OCI-LY7 (cell line): ENCODE measurements around the gene BCAN. TPM values are rescaled to one million over a fixed set of nuclear protein-coding genes. Genes with fewer than 3 reads are reported as not detected.

Experiments used
- BruUV-seq: library from RNA; stranded (reverse); fragments of 400-500 nt; replicated peaks from 2 replicates; lab custom pipeline; 2021; lab: Mats Ljungman, UMichigan
- CTCF ChIA-PET: fragments of 300-600 bp; sonication (Branson Sonifier 250); formaldehyde crosslinking; loops from one replicate; lab custom pipeline; 2022; ENCODE audit warnings: antibody characterized with exemption; ENCODE audit not compliant: unreplicated experiment; lab: Charles Lee
- POLR2A ChIA-PET: fragments of 300-600 bp; sonication (Branson Sonifier 250); formaldehyde crosslinking; loops from one replicate; lab custom pipeline; 2022; ENCODE audit warnings: antibody characterized with exemption; lab: Charles Lee
- DNase-seq: peaks from one replicate; pipeline ENCODE4 v3.0.0-alpha.2; 2015; ENCODE audit warnings: low spot score
- H2AFZ ChIP-seq: fragments of 200-600 bp; sonication (generic), shearing (Covaris generic); 2 replicates; pipeline ENCODE4 v1.6.1; 2014; ENCODE audit warnings: mild to moderate bottlenecking, antibody characterized with exemption, low read length, moderate library complexity
- H3K27ac ChIP-seq: fragments of 200-600 bp; sonication (generic); 2 replicates; pipeline ENCODE4 v1.5.1; 2014; ENCODE audit warnings: mixed run types, low read depth, mild to moderate bottlenecking, moderate library complexity, low read length, inconsistent platforms; ENCODE audit not compliant: poor library complexity, severe bottlenecking
- H3K36me3 ChIP-seq: fragments of 200-600 bp; sonication (generic); 2 replicates; pipeline ENCODE4 v1.6.1; 2014; ENCODE audit warnings: mild to moderate bottlenecking, antibody characterized with exemption, low read length, moderate library complexity, mixed read lengths; ENCODE audit not compliant: insufficient read depth
- H3K4me1 ChIP-seq: fragments of 200-600 bp; sonication (generic); 2 replicates; pipeline ENCODE4 v1.5.1; 2014; ENCODE audit warnings: mild to moderate bottlenecking, low read length; ENCODE audit not compliant: insufficient read depth, poor library complexity, severe bottlenecking
- H3K4me2 ChIP-seq: fragments of 200-600 bp; sonication (generic); 2 replicates; pipeline ENCODE4 v1.6.1; 2014; ENCODE audit warnings: mild to moderate bottlenecking, low read length
- H3K4me3 ChIP-seq: fragments of 200-600 bp; sonication (generic); 2 replicates; pipeline ENCODE4 v1.5.1; 2014; ENCODE audit warnings: mild to moderate bottlenecking, low read depth, low read length; ENCODE audit not compliant: poor library complexity, severe bottlenecking
- H3K79me2 ChIP-seq: fragments of 200-600 bp; sonication (generic); 2 replicates; pipeline ENCODE4 v1.6.1; 2016; ENCODE audit warnings: low read depth, mild to moderate bottlenecking, low read length, moderate library complexity, mixed read lengths; ENCODE audit not compliant: insufficient read depth
- H3K9me2 ChIP-seq: fragments of 200-600 bp; sonication (generic); 2 replicates; pipeline ENCODE4 v1.6.1; 2016; ENCODE audit warnings: mild to moderate bottlenecking, low read length, mixed read lengths; ENCODE audit not compliant: insufficient read depth
- H3K9me3 ChIP-seq: fragments of 200-600 bp; sonication (generic); 2 replicates; pipeline ENCODE4 v1.6.1; 2014; ENCODE audit warnings: mild to moderate bottlenecking, mixed run types, low read length, mixed read lengths
- H4K20me1 ChIP-seq: fragments of 200-600 bp; sonication (generic); 2 replicates; pipeline ENCODE4 v1.6.1; 2014; ENCODE audit warnings: mild to moderate bottlenecking, antibody characterized with exemption, low read length, moderate library complexity, mixed read lengths; ENCODE audit not compliant: insufficient read depth
- EZH2phosphoT487 ChIP-seq: fragments of 200-600 bp; sonication (generic); IDR thresholded peaks from 2 replicates; pipeline ENCODE4 v1.6.1; 2018; ENCODE audit warnings: low read depth, borderline replicate concordance, mild to moderate bottlenecking, mixed run types, antibody characterized with exemption, low read length, moderate library complexity, mixed read lengths
- intact Hi-C: fragments of 100-400 bp; cut with micrococcal nuclease; formaldehyde crosslinking; loops from one replicate; pipeline ENCODE4 v1.10.0; 2022; ENCODE audit not compliant: unreplicated experiment
- total RNA-seq, 2 experiments: library from RNA; depleted of rRNA in 1 of 2; stranded (reverse); fragments of >200 nt in 1 of 2; shearing (Covaris generic) in 1 of 2; gene quantifications; 2 replicates each; pipeline ENCODE4 v1.2.3, GENCODE V29; 2014 to 2022
- TF ChIP-seq, protein P1 (sequence below): fragments of 200-600 bp; sonication (generic); conservative IDR thresholded peaks from 2 replicates; pipeline ENCODE4 v1.5.1; 2014; ENCODE audit warnings: mild to moderate bottlenecking, antibody characterized with exemption, low read length, moderate library complexity, mixed read lengths

The BCAN gene
- total RNA-seq, 2 experiments from 2014 or later: not detected

DNA sequence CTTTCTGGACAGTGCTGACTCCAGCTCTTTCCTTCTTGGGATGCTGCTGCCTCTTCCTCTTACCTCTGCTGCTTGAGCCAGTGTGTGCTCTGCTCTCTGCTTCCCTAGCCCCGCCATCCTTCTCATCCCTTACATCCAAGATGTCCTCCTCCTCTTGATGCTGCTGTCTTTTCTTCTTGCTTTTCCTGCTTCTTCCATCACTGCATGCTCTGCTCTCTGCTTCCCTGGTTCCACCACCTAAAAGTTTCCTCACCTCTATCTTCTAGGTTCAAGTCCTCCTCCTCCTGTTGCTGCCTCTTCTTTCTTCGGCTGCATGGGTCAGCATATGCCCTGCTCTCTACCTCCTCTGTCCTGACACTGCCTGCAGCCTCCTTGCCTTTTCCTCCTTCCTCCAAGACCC, 46.9 kb upstream of the BCAN start:
- Histone ChIP-seq H3K9me3 (no peaks in the 10 kb centered on the region), H3K9me2 (no peaks in the 10 kb centered on the region), H3K4me3 (no peak overlapping the region), H3K79me2 (peaks cover 19% of the 10 kb centered on the region), H3K27ac (no peak overlapping the region), H2AFZ (no peak overlapping the region), H3K4me1 (peaks cover 35% of the 10 kb centered on the region), H4K20me1 (no peaks in the 10 kb centered on the region), H3K4me2 (no peak overlapping the region), H3K36me3 (peaks cover 74% of the 10 kb centered on the region)
- intact Hi-C loops: no loop called here
- CTCF ChIA-PET: no interaction called here
- POLR2A ChIA-PET: no interaction called here
- no peak for DNase-seq
- TF ChIP-seq, protein P1, sequence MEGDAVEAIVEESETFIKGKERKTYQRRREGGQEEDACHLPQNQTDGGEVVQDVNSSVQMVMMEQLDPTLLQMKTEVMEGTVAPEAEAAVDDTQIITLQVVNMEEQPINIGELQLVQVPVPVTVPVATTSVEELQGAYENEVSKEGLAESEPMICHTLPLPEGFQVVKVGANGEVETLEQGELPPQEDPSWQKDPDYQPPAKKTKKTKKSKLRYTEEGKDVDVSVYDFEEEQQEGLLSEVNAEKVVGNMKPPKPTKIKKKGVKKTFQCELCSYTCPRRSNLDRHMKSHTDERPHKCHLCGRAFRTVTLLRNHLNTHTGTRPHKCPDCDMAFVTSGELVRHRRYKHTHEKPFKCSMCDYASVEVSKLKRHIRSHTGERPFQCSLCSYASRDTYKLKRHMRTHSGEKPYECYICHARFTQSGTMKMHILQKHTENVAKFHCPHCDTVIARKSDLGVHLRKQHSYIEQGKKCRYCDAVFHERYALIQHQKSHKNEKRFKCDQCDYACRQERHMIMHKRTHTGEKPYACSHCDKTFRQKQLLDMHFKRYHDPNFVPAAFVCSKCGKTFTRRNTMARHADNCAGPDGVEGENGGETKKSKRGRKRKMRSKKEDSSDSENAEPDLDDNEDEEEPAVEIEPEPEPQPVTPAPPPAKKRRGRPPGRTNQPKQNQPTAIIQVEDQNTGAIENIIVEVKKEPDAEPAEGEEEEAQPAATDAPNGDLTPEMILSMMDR: no peak
- TF ChIP-seq EZH2phosphoT487: no peak
- no TSS peak for BruUV-seq

DNA sequence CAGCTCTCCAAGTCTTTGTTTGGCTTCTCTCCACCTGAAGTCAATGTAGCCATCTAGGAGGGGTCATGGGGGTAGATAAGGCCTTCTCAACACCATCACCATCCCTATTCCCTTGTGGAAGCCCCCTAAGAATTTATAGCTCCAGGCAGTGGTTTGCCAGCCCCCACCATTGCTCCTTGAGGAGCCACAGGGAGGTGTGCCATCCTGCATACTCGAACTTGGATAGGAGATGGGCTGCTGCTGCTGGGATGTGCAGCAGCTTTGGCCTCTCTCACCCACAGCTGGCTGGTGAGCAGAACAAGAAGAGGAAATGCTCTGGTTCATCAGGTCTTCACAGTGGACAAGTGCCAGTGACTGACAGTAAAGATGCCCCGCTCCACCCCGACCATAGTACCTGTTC, 45.5 kb upstream of the BCAN start:
- ChIA-PET POLR2A (interaction anchor here (0.6 kb wide), 1 partner anchor 17 kb away, joined by 4 read pairs; no protein-coding TSS in a partner anchor), CTCF (interaction anchor here (0.5 kb wide), 1 partner anchor 111 kb away, joined by 3 read pairs; no protein-coding TSS in a partner anchor)
- intact Hi-C loops: no loop called here
- TF ChIP-seq, protein P1: no peak
- TF ChIP-seq EZH2phosphoT487: no peak
- H3K9me3 ChIP-seq: no peaks in the 10 kb centered on the region
- BruUV-seq: no TSS peak
- H3K4me1 ChIP-seq: peaks cover 28% of the 10 kb centered on the region
- no peak overlapping the region for H3K4me3 ChIP-seq
- H3K4me2 ChIP-seq: no peak overlapping the region
- H3K9me2 ChIP-seq: no peaks in the 10 kb centered on the region
- H3K36me3 ChIP-seq: peaks cover 74% of the 10 kb centered on the region
- H3K79me2 ChIP-seq: peaks cover 33% of the 10 kb centered on the region
- H4K20me1 ChIP-seq: no peaks in the 10 kb centered on the region
- no peak overlapping the region for H3K27ac ChIP-seq
- no peak overlapping the region for H2AFZ ChIP-seq
- no peak for DNase-seq

DNA sequence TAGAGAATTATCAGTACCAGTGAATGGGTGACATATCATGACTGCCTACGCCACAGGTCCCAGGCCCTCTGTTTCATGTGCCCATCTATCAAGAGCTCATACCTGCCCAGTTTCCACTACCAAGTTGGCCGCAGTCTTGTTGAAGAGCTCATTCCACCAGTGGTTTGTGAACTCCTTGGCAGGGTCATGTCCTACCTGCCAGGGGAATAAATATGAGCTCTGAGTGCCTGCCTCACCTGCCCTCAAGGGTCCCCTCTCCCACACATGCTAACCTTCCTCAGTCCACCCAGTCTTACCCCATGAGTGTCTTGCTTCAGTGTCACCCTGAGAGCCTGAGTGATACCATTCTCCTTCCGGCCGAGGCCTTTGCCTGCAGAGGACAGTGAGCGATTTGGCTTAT, 43.8 kb upstream of the BCAN start:
- ChIA-PET CTCF (interaction anchor here (0.5 kb wide), 1 partner anchor 24 kb away, joined by 3 read pairs; no protein-coding TSS in a partner anchor), POLR2A (no interaction called here)
- Histone ChIP-seq H3K4me3 (no peak overlapping the region), H3K4me2 (no peak overlapping the region), H2AFZ (no peak overlapping the region), H3K4me1 (peaks cover 32% of the 10 kb centered on the region), H3K36me3 (peaks cover 66% of the 10 kb centered on the region), H3K27ac (no peak overlapping the region), H4K20me1 (no peaks in the 10 kb centered on the region), H3K79me2 (peaks cover 40% of the 10 kb centered on the region), H3K9me3 (no peaks in the 10 kb centered on the region), H3K9me2 (no peaks in the 10 kb centered on the region)
- DNase-seq: no peak
- no TSS peak for BruUV-seq
- intact Hi-C loops: no loop called here
- TF ChIP-seq, protein P1: no peak
- no peak for TF ChIP-seq EZH2phosphoT487
